COR-L47 (cell line): Measurements from ENCODE around the gene DOK1.

Source experiments
- DNase-seq: peaks from one replicate; lab custom pipeline; 2025; lab: John Stamatoyannopoulos, UW

The DOK1 gene

DNA sequence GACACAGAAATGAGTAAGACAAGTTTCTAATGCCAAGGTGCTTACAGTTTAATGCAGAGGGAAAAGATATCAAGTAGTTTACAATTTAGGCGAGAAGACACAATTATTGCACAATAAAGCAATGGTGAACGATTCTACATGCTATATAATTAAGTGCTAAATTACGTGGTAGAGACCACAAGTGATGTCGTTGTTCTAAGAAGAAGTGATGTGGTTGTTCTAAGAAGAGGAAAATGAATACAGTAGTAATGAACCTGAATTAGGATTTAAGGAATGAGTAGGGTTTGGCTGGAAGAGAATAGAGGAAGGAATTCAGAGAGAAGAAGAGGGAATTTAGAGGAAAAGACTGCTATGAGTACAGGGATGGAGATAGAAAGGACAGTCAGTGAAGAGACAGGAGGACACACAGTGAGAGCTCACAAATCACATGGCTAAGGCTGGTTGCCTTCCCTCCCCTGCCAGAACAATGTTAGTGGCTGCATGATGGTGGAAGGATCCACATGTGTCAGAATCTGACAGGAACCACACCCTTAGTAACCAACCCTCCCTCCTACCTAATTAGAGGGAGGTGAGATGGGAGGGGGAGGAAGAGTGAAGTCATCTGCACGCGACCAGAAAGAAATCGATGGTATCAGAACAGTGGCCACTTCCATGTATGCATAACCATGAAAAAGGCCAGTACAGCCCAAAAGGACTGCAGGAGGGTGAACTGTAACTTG, 48.9 kb downstream of the DOK1 start:
- DNase-seq, result no peak

DNA sequence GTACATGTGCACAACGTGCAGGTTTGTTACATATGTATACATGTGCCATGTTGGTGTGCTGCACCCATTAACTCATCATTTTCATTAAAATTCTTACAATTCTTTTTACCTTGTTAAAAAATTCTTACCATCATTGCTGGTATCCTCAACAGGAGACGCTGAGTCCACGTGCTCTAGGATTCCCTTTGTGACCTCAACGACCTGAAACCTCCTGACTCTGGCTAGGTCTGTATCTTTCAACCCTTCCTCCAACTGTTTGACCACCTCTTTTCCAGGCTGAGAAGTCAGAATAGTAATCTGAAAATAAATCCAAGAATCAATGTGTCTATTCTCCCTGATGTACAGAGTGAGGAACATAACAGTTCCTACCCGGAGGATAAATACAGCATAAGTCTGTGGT, 52.4 kb downstream of the DOK1 start:
- DNase-seq, result no peak
